OCI-LY7 (cell line): ENCODE results near the gene NLGN1.

Experiments used
- EZH2phosphoT487 ChIP-seq: fragments of 200-600 bp; sonication (generic); IDR thresholded peaks from 2 replicates; pipeline ENCODE4 v1.6.1; 2018; ENCODE audit warnings: low read depth, borderline replicate concordance, mild to moderate bottlenecking, mixed run types, antibody characterized with exemption, low read length, moderate library complexity, mixed read lengths
- TF ChIP-seq, protein P1 (sequence below): fragments of 200-600 bp; sonication (generic); conservative IDR thresholded peaks from 2 replicates; pipeline ENCODE4 v1.5.1; 2014; ENCODE audit warnings: mild to moderate bottlenecking, antibody characterized with exemption, low read length, moderate library complexity, mixed read lengths

- TF ChIP-seq, protein P1, sequence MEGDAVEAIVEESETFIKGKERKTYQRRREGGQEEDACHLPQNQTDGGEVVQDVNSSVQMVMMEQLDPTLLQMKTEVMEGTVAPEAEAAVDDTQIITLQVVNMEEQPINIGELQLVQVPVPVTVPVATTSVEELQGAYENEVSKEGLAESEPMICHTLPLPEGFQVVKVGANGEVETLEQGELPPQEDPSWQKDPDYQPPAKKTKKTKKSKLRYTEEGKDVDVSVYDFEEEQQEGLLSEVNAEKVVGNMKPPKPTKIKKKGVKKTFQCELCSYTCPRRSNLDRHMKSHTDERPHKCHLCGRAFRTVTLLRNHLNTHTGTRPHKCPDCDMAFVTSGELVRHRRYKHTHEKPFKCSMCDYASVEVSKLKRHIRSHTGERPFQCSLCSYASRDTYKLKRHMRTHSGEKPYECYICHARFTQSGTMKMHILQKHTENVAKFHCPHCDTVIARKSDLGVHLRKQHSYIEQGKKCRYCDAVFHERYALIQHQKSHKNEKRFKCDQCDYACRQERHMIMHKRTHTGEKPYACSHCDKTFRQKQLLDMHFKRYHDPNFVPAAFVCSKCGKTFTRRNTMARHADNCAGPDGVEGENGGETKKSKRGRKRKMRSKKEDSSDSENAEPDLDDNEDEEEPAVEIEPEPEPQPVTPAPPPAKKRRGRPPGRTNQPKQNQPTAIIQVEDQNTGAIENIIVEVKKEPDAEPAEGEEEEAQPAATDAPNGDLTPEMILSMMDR = no peak
- TF ChIP-seq EZH2phosphoT487 = no peak
Measured at GRCh38 chr3:173440514-173440913, 43.0 kb downstream of the NLGN1 start.
